Measurements from ENCODE around the gene MRPL18.

Gene MRPL18

GRCh38 chr6:159828074-159828473, 37.8 kb downstream of the MRPL18 start:
- Histone ChIP-seq H3K18ac (ENCODE audit: low read length) (no peak overlapping the region), H4K91ac (ENCODE audit: low read depth, low read length) (no peak overlapping the region), H3K9me3 (ENCODE audit: insufficient read depth, low read depth, low read length) (no peaks in the 10 kb centered on the region), H3K4me1 (ENCODE audit: control insufficient read depth in 1 of 2, insufficient read depth in 2 of 2, low read length in 2 of 2) (peaks cover 0 to 2% of the 10 kb centered on the region in 2 experiments), H3K79me2 (ENCODE audit: control insufficient read depth, insufficient read depth, low read length, poor library complexity) (no peaks in the 10 kb centered on the region), H3K23ac (ENCODE audit: low read length) (no peak overlapping the region), H3K27me3 (ENCODE audit: insufficient read depth, low read length) (no peaks in the 10 kb centered on the region), H2AK5ac (ENCODE audit: low read length) (no peak overlapping the region), H4K8ac (ENCODE audit: low read depth, low read length) (no peak overlapping the region), H3K27ac (ENCODE audit: low read depth, low read length) (no peak overlapping the region), H3K4ac (ENCODE audit: low read depth, low read length) (no peak overlapping the region), H2BK5ac (ENCODE audit: low read depth, low read length, poor library complexity) (no peak overlapping the region), H3K14ac (ENCODE audit: low read length) (no peak overlapping the region), H2AFZ (ENCODE audit: insufficient read depth, low read length, poor library complexity) (no peak overlapping the region), H3K36me3 (ENCODE audit: control insufficient read depth in 1 of 2, insufficient read depth in 2 of 2, low read length in 2 of 2) (no peaks in the 10 kb centered on the region), H2BK12ac (ENCODE audit: low read length) (no peak overlapping the region), H2BK120ac (ENCODE audit: insufficient read depth, low read length, poor library complexity) (no peak overlapping the region), H3K4me2 (ENCODE audit: low read length) (no peak overlapping the region), H3K79me1 (ENCODE audit: low read length) (no peaks in the 10 kb centered on the region), H3K9ac (ENCODE audit: low read length) (no peak overlapping the region), H3K4me3 (ENCODE audit: low read depth, low read length) (no peak overlapping the region), H4K12ac (ENCODE audit: low read depth, low read length) (no peak overlapping the region)
- DNase-seq, result no peak
- WGBS (ENCODE audit: extremely low coverage, insufficient coverage, insufficient read length), result no CpG with 5 or more reads among the region's 7 CpGs

- Histone ChIP-seq H3K23ac (ENCODE audit: low read length) (no peak overlapping the region), H2BK12ac (ENCODE audit: low read length) (no peak overlapping the region), H2AFZ (ENCODE audit: insufficient read depth, low read length, poor library complexity) (no peak overlapping the region), H4K91ac (ENCODE audit: low read depth, low read length) (no peak overlapping the region), H3K9ac (ENCODE audit: low read length) (no peak overlapping the region), H4K12ac (ENCODE audit: low read depth, low read length) (no peak overlapping the region), H2BK5ac (ENCODE audit: low read depth, low read length, poor library complexity) (no peak overlapping the region), H3K4ac (ENCODE audit: low read depth, low read length) (no peak overlapping the region), H3K4me1 (ENCODE audit: control insufficient read depth in 1 of 2, insufficient read depth in 2 of 2, low read length in 2 of 2) (peaks cover 0 to 2% of the 10 kb centered on the region in 2 experiments), H3K36me3 (ENCODE audit: control insufficient read depth in 1 of 2, insufficient read depth in 2 of 2, low read length in 2 of 2) (no peaks in the 10 kb centered on the region), H4K8ac (ENCODE audit: low read depth, low read length) (no peak overlapping the region), H3K9me3 (ENCODE audit: insufficient read depth, low read depth, low read length) (no peaks in the 10 kb centered on the region), H2AK5ac (ENCODE audit: low read length) (no peak overlapping the region), H3K4me2 (ENCODE audit: low read length) (no peak overlapping the region), H3K79me1 (ENCODE audit: low read length) (no peaks in the 10 kb centered on the region), H3K27ac (ENCODE audit: low read depth, low read length) (no peak overlapping the region), H3K27me3 (ENCODE audit: insufficient read depth, low read length) (no peaks in the 10 kb centered on the region), H3K14ac (ENCODE audit: low read length) (no peak overlapping the region), H2BK120ac (ENCODE audit: insufficient read depth, low read length, poor library complexity) (no peak overlapping the region), H3K4me3 (ENCODE audit: low read depth, low read length) (no peak overlapping the region), H3K18ac (ENCODE audit: low read length) (no peak overlapping the region), H3K79me2 (ENCODE audit: control insufficient read depth, insufficient read depth, low read length, poor library complexity) (no peaks in the 10 kb centered on the region)
- no CpG with 5 or more reads among the region's 4 CpGs for WGBS (ENCODE audit: extremely low coverage, insufficient coverage, insufficient read length)
- DNase-seq, result no peak
Measured at GRCh38 chr6:159829526-159829925, 39.3 kb downstream of the MRPL18 start.

GRCh38 chr6:159830501-159831372, 40.5 kb downstream of the MRPL18 start:
- Histone ChIP-seq H2AK5ac (ENCODE audit: low read length) (no peak overlapping the region), H3K4ac (ENCODE audit: low read depth, low read length) (no peak overlapping the region), H4K8ac (ENCODE audit: low read depth, low read length) (no peak overlapping the region), H3K27ac (ENCODE audit: low read depth, low read length) (no peak overlapping the region), H2AFZ (ENCODE audit: insufficient read depth, low read length, poor library complexity) (no peak overlapping the region), H4K91ac (ENCODE audit: low read depth, low read length) (no peak overlapping the region), H3K14ac (ENCODE audit: low read length) (no peak overlapping the region), H3K23ac (ENCODE audit: low read length) (no peak overlapping the region), H4K12ac (ENCODE audit: low read depth, low read length) (no peak overlapping the region), H3K18ac (ENCODE audit: low read length) (no peak overlapping the region), H3K27me3 (ENCODE audit: insufficient read depth, low read length) (no peaks in the 10 kb centered on the region), H3K9me3 (ENCODE audit: insufficient read depth, low read depth, low read length) (no peaks in the 10 kb centered on the region), H3K9ac (ENCODE audit: low read length) (no peak overlapping the region), H3K4me3 (ENCODE audit: low read depth, low read length) (no peak overlapping the region), H3K4me2 (ENCODE audit: low read length) (no peak overlapping the region), H2BK120ac (ENCODE audit: insufficient read depth, low read length, poor library complexity) (no peak overlapping the region), H3K79me2 (ENCODE audit: control insufficient read depth, insufficient read depth, low read length, poor library complexity) (no peaks in the 10 kb centered on the region), H3K36me3 (ENCODE audit: control insufficient read depth in 1 of 2, insufficient read depth in 2 of 2, low read length in 2 of 2) (no peaks in the 10 kb centered on the region), H2BK5ac (ENCODE audit: low read depth, low read length, poor library complexity) (no peak overlapping the region), H3K4me1 (ENCODE audit: control insufficient read depth in 1 of 2, insufficient read depth in 2 of 2, low read length in 2 of 2) (peaks cover 0 to 2% of the 10 kb centered on the region in 2 experiments), H3K79me1 (ENCODE audit: low read length) (no peaks in the 10 kb centered on the region), H2BK12ac (ENCODE audit: low read length) (no peak overlapping the region)
- WGBS (ENCODE audit: extremely low coverage, insufficient coverage, insufficient read length), result no CpG with 5 or more reads among the region's 11 CpGs
- DNase-seq, result no peak

- Histone ChIP-seq H3K9ac (ENCODE audit: low read length) (no peak overlapping the region), H4K8ac (ENCODE audit: low read depth, low read length) (no peak overlapping the region), H3K23ac (ENCODE audit: low read length) (no peak overlapping the region), H2BK12ac (ENCODE audit: low read length) (no peak overlapping the region), H3K9me3 (ENCODE audit: insufficient read depth, low read depth, low read length) (no peaks in the 10 kb centered on the region), H3K4me2 (ENCODE audit: low read length) (no peak overlapping the region), H4K91ac (ENCODE audit: low read depth, low read length) (no peak overlapping the region), H3K27me3 (ENCODE audit: insufficient read depth, low read length) (no peaks in the 10 kb centered on the region), H3K4me3 (ENCODE audit: low read depth, low read length) (no peak overlapping the region), H2BK5ac (ENCODE audit: low read depth, low read length, poor library complexity) (no peak overlapping the region), H3K79me2 (ENCODE audit: control insufficient read depth, insufficient read depth, low read length, poor library complexity) (no peaks in the 10 kb centered on the region), H3K27ac (ENCODE audit: low read depth, low read length) (no peak overlapping the region), H2AFZ (ENCODE audit: insufficient read depth, low read length, poor library complexity) (no peak overlapping the region), H2AK5ac (ENCODE audit: low read length) (no peak overlapping the region), H2BK120ac (ENCODE audit: insufficient read depth, low read length, poor library complexity) (no peak overlapping the region), H3K36me3 (ENCODE audit: control insufficient read depth in 1 of 2, insufficient read depth in 2 of 2, low read length in 2 of 2) (no peaks in the 10 kb centered on the region), H3K18ac (ENCODE audit: low read length) (no peak overlapping the region), H3K4me1 (ENCODE audit: control insufficient read depth in 1 of 2, insufficient read depth in 2 of 2, low read length in 2 of 2) (peaks cover 0 to 2% of the 10 kb centered on the region in 2 experiments), H4K12ac (ENCODE audit: low read depth, low read length) (no peak overlapping the region), H3K79me1 (ENCODE audit: low read length) (no peaks in the 10 kb centered on the region), H3K14ac (ENCODE audit: low read length) (no peak overlapping the region), H3K4ac (ENCODE audit: low read depth, low read length) (no peak overlapping the region)
- WGBS (ENCODE audit: extremely low coverage, insufficient coverage, insufficient read length), result no CpG with 5 or more reads among the region's 4 CpGs
- DNase-seq, result no peak
Measured at GRCh38 chr6:159831373-159831679, 41.1 kb downstream of the MRPL18 start.
